GM10847 (cell line): ENCODE measurements around the gene C2orf80.

Experiments used
- POLR2A ChIP-seq: IDR thresholded peaks from 2 replicates; pipeline ENCODE4 v1.6.1; 2011; ENCODE audit not compliant: insufficient read length; ENCODE audit errors: extremely low read depth

The C2orf80 gene

GRCh38 chr2:208147759-208148158 is 42.1 kb downstream of the C2orf80 start:
- TF ChIP-seq POLR2A: no peak

- no peak for TF ChIP-seq POLR2A
Measured at GRCh38 chr2:208147008-208147407, 42.8 kb downstream of the C2orf80 start.

GRCh38 chr2:208146006-208146405 is 43.8 kb downstream of the C2orf80 start, which contains the start of gene CRYGB:
Gene CRYGB, minus strand, starts transcription at chr2:208146158. Its CDS starts 38 bp downstream, at chr2:208146120.
- TF ChIP-seq POLR2A: no peak

GRCh38 chr2:208142925-208143799 is 46.7 kb downstream of the C2orf80 start:
- TF ChIP-seq POLR2A: no peak

GRCh38 chr2:208142240-208142924 is 47.4 kb downstream of the C2orf80 start:
- no peak for TF ChIP-seq POLR2A

GRCh38 chr2:208139447-208139846 is 50.4 kb downstream of the C2orf80 start:
- TF ChIP-seq POLR2A: no peak

- TF ChIP-seq POLR2A: no peak
Measured at GRCh38 chr2:208136716-208137094, 53.1 kb downstream of the C2orf80 start.

GRCh38 chr2:208135794-208136715 is 53.8 kb downstream of the C2orf80 start:
- no peak for TF ChIP-seq POLR2A

GRCh38 chr2:208134928-208135586 is 54.8 kb downstream of the C2orf80 start:
- TF ChIP-seq POLR2A: no peak

GRCh38 chr2:208130712-208131110 is 59.1 kb downstream of the C2orf80 start:
- no peak for TF ChIP-seq POLR2A

GRCh38 chr2:208129744-208130711 is 59.8 kb downstream of the C2orf80 start, which contains the start of gene CRYGC:
Gene CRYGC, minus strand, starts transcription at chr2:208129828. Its CDS starts 36 bp downstream, at chr2:208129792.
- no peak for TF ChIP-seq POLR2A

- TF ChIP-seq POLR2A: no peak
Measured at GRCh38 chr2:208128136-208128535, 61.7 kb downstream of the C2orf80 start.

GRCh38 chr2:208127090-208127489 is 62.7 kb downstream of the C2orf80 start:
- TF ChIP-seq POLR2A: no peak
